SH-SY5Y (cell line): ENCODE results near the gene CPXM1.

Source experiments
- GATA2 ChIP-seq: IDR thresholded peaks from 2 replicates; pipeline ENCODE4 v1.6.1; 2011; ENCODE audit warnings: mild to moderate bottlenecking, low read depth, low read length
- GATA3 ChIP-seq: IDR thresholded peaks from 2 replicates; pipeline ENCODE4 v1.6.1; 2011; ENCODE audit warnings: low read depth, mild to moderate bottlenecking, low read length, moderate library complexity

- TF ChIP-seq GATA2 (no peak), GATA3 (no peak)
Observed at GRCh38 chr20:2771631-2772080, 28.8 kb downstream of the CPXM1 start.
